Epithelial cell of proximal tubule (primary cell): ENCODE data around the gene SEZ6L. TPM values are rescaled to one million over a fixed set of nuclear protein-coding genes. Genes with fewer than 3 reads are reported as not detected.

Source experiments
- DNase-seq: peaks from one replicate; pipeline ENCODE4 v3.0.0-alpha.2; 2011; ENCODE audit warnings: low read depth
- H3K4me3 ChIP-seq: 2 replicates; pipeline ENCODE4 v1.5.1; 2011; ENCODE audit warnings: low read depth, mild to moderate bottlenecking, low read length
- CTCF ChIP-seq: conservative IDR thresholded peaks from 2 replicates; pipeline ENCODE4 v1.5.1; 2012; ENCODE audit warnings: low read depth, mild to moderate bottlenecking, low read length
- total RNA-seq: library from RNA; depleted of rRNA; stranded (reverse); fragments of >200 nt; gene quantifications from 2 replicates; pipeline ENCODE4 v1.2.3, GENCODE V29; 2015

SEZ6L gene
- total RNA-seq, 1 donor from 2014 or later, result not detected

- no peak for DNase-seq
- no peak overlapping the region for H3K4me3 ChIP-seq
- no peak for TF ChIP-seq CTCF
Observed at GRCh38 chr22:26380072-26380830, 211.0 kb downstream of the SEZ6L start.

GRCh38 chr22:26382782-26383181, 213.5 kb downstream of the SEZ6L start:
- TF ChIP-seq CTCF, result no peak
- H3K4me3 ChIP-seq, result no peak overlapping the region
- DNase-seq, result no peak

- TF ChIP-seq CTCF, result no peak
- no peak for DNase-seq
Observed at GRCh38 chr22:26383968-26384556, 214.8 kb downstream of the SEZ6L start.

GRCh38 chr22:26385164-26385563, 215.9 kb downstream of the SEZ6L start:
- TF ChIP-seq CTCF, result no peak
- H3K4me3 ChIP-seq, result no peak overlapping the region
- no peak for DNase-seq

More at GRCh38 chr22:26383968-26384556, 214.8 kb downstream of the SEZ6L start:
- no peak overlapping the region for H3K4me3 ChIP-seq

- DNase-seq, result no peak
- no peak for TF ChIP-seq CTCF
- no peak overlapping the region for H3K4me3 ChIP-seq
Observed at GRCh38 chr22:26389125-26389524, 219.9 kb downstream of the SEZ6L start.

GRCh38 chr22:26391091-26391490, 221.8 kb downstream of the SEZ6L start:
- no peak overlapping the region for H3K4me3 ChIP-seq
- DNase-seq, result no peak
- TF ChIP-seq CTCF, result no peak

GRCh38 chr22:26391623-26392022, 222.4 kb downstream of the SEZ6L start:
- TF ChIP-seq CTCF, result no peak
- no peak for DNase-seq
- H3K4me3 ChIP-seq, result no peak overlapping the region
